Ectodermal cell (in vitro differentiated cells): ENCODE data around the gene LRIG1.

ENCODE experiments used
- H3K27ac ChIP-seq: 2 replicates; pipeline ENCODE4 v1.7.0; 2013; ENCODE audit warnings: mild to moderate bottlenecking, low read depth, low read length; ENCODE audit not compliant: insufficient read depth, poor library complexity, severe bottlenecking
- H3K27me3 ChIP-seq: 2 replicates; pipeline ENCODE4 v1.7.0; 2013; ENCODE audit warnings: mild to moderate bottlenecking, low read length; ENCODE audit not compliant: insufficient read depth, control insufficient read depth, poor library complexity, severe bottlenecking
- H3K36me3 ChIP-seq: one replicate; pipeline ENCODE4 v1.7.0; 2013; ENCODE audit warnings: low read length; ENCODE audit not compliant: control insufficient read depth, insufficient read depth
- H3K4me1 ChIP-seq: one replicate; pipeline ENCODE4 v1.7.0; 2013; ENCODE audit warnings: low read length; ENCODE audit not compliant: control insufficient read depth, insufficient read depth
- H3K4me3 ChIP-seq: 2 replicates; pipeline ENCODE4 v1.7.0; 2013; ENCODE audit warnings: low read depth, low read length, control low read depth; ENCODE audit not compliant: insufficient read depth
- H3K9me3 ChIP-seq: 2 replicates; pipeline ENCODE4 v1.7.0; 2013; ENCODE audit warnings: mild to moderate bottlenecking, low read length, moderate library complexity; ENCODE audit not compliant: control insufficient read depth
- WGBS, 2 experiments: methylation state at CpG; one replicate each; pipeline ENCODE4 v1.1.7; 2013; ENCODE audit warnings: missing lambda C conversion rate in 2 of 2; 5-methylcytosine and 5-hydroxymethylcytosine counted together

The LRIG1 gene

DNA sequence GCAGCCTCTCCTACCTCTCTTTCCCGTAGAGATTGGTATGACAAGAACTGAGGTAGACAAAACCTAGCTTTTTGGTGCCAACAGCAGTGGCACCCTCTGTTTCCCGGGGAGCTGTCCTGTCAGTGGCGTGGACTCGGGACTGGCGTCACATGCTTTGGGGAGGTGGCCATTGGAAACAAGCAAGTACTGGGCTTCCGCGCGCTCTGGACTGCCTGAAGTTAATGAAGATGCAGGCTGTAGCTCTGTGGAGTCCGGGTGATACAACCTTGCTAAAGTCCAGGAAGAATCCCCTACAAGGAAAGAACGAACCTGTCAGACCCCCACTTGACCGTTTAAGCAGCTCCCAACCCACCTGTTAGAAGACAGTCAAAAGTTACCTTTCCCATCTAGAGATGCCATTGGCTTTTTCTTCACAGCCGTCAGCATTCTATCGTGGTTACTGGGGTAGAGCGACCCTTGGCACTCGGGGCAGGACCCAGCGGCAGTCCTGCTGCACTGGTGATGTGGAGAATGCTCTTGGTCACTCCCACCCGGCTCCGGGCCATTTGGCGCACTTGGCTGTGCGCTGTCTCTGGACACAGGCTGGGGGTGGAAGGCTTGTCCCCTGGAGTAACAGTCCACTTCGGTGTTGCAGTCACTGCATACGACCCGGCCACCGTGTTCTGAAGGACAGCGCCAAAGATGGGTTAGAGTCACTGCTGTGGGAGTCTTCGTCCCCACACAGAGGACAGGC lies 120.5 kb downstream of the LRIG1 start:
- H3K4me3 ChIP-seq: no peak overlapping the region
- WGBS, 2 experiments: 95 to 97% methylated on average over 26 of the region's 26 CpGs
- H3K27ac ChIP-seq: no peak overlapping the region
- no peaks in the 10 kb centered on the region for H3K4me1 ChIP-seq
- H3K36me3 ChIP-seq: peaks cover 77% of the 10 kb centered on the region
- H3K9me3 ChIP-seq: no peaks in the 10 kb centered on the region
- H3K27me3 ChIP-seq: no peaks in the 10 kb centered on the region

DNA sequence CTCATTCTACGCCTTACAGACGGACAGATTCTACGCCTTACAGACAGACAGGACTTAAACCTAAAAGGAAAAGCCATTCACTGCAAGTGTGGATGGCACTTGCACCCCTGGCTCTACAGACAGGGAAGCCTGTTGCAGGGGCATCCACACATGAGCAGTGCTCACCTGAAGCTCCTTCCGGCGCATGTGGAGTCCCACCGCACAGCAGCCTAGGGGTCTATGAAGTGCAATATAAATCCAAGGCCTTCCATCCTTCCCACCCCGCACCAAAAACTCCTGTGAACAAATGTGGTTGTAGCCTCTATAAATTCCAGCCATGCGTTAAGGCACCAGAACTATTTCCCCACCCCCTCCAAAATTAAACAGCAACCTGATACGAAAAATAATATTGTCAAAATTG lies 121.3 kb downstream of the LRIG1 start:
- Histone ChIP-seq H3K4me3 (no peak overlapping the region), H3K9me3 (no peaks in the 10 kb centered on the region), H3K27ac (no peak overlapping the region), H3K4me1 (no peaks in the 10 kb centered on the region), H3K36me3 (peaks cover 69% of the 10 kb centered on the region), H3K27me3 (no peaks in the 10 kb centered on the region)
- WGBS, 2 experiments: 96 to 97% methylated on average over 8 of the region's 9 CpGs

DNA sequence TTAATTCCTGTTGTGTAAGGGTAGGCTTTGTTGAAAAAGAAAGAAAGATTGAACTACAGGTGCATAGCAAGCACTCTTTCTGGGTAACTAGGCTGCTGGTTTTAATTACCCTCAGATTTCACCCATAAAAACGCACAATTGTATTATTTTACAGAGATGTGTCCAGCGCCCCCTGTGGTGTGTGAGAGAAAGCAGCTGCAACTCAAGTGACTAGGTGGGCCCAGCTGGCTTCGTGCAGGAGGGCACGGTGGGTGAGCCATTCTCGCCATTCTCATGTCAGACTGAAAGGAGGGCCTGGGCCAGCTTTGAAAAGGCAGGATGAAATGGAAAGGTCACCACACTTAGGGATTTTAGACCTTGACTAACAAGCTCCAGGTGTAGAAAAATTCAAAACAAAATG lies 122.6 kb downstream of the LRIG1 start:
- no peak overlapping the region for H3K27ac ChIP-seq
- whole genome bisulfite sequencing, 2 experiments: 55 to 56% methylated on average over 4 to 5 of the region's 5 CpGs
- no peak overlapping the region for H3K4me3 ChIP-seq
- H3K9me3 ChIP-seq: no peaks in the 10 kb centered on the region
- H3K27me3 ChIP-seq: no peaks in the 10 kb centered on the region
- H3K36me3 ChIP-seq: peaks cover 56% of the 10 kb centered on the region
- no peaks in the 10 kb centered on the region for H3K4me1 ChIP-seq

DNA sequence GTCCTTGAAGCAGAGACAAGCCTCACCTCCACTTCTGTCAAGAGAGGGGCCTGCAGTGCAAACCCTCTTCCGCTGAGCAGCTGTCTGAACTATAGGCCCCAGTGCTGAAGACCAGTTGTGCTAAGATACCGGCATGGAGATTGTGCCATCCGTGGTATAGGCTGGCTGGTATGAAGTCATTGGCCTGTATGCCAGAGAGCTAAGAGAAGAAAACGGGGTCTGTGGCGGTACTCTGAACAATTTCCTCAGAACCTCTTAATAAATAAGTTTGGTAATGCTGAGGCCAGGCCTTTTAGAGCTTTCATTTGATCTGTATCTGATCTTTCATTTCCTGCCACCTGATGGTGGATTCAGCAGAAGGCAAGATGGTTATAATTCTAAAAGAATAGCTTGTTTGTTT lies 123.0 kb downstream of the LRIG1 start:
- Histone ChIP-seq H3K4me3 (no peak overlapping the region), H3K36me3 (peaks cover 52% of the 10 kb centered on the region), H3K4me1 (no peaks in the 10 kb centered on the region), H3K27me3 (no peaks in the 10 kb centered on the region), H3K27ac (no peak overlapping the region), H3K9me3 (no peaks in the 10 kb centered on the region)
- 85 to 87% methylated on average over 5 of the region's 5 CpGs for WGBS, 2 experiments

DNA sequence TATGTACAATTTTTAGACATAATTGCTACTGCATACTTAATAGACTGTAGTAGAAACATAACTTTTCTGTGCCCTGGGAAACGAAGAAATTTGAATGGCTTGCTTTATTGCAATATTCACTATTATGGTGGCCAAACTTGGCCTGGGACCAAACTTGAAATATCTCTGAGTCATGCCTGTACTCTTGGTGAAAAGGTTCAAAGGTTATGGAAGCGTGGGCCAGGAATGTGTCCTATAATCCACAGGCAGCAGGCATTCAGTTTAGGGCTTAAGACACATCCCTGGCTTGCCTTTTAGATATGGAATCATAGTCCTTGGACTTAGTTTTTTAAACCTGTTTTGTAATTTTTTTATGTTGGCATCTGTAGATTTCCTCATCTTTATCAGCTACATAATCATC lies 124.3 kb downstream of the LRIG1 start:
- Histone ChIP-seq H3K9me3 (no peaks in the 10 kb centered on the region), H3K27ac (no peak overlapping the region), H3K36me3 (peaks cover 46% of the 10 kb centered on the region), H3K27me3 (no peaks in the 10 kb centered on the region), H3K4me1 (no peaks in the 10 kb centered on the region), H3K4me3 (no peak overlapping the region)
- 95 to 98% methylated on average over 2 of the region's 2 CpGs for whole genome bisulfite sequencing, 2 experiments

DNA sequence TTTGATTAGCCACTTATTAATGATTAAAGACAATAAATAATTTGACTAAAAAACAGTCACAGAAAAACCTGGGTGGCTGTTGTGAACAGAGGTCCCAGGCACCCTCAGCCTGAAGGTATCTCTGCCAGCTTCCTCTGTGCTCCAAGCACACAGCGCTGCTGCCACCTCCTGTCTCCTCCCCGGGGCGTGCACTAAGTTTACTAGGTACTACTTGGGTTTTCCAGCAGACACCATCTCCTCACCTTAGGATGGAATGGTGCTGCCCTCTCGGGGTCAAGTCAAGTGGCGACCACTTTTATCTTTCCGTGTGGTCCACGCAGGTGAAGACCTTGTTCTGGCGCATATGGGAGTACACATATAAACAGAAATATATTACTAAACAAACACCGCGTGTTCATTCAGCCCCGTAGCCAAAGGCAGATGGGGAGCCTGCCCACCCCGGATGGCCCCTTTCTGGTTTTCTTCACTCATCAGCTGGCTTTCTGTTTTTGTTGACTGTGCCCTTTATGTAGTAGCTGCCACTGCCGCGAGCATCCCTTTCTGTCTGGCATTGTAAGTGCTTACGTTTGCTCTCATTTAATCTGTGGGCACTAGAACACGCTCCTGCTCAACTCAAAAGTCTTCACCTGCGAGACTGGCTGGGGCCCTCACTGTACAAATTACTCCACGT lies 128.0 kb downstream of the LRIG1 start:
- H3K36me3 ChIP-seq: peaks cover 17% of the 10 kb centered on the region
- no peaks in the 10 kb centered on the region for H3K27me3 ChIP-seq
- 79 to 83% methylated on average over 18 of the region's 18 CpGs for WGBS, 2 experiments
- no peak overlapping the region for H3K4me3 ChIP-seq
- H3K4me1 ChIP-seq: no peaks in the 10 kb centered on the region
- no peak overlapping the region for H3K27ac ChIP-seq
- H3K9me3 ChIP-seq: no peaks in the 10 kb centered on the region

DNA sequence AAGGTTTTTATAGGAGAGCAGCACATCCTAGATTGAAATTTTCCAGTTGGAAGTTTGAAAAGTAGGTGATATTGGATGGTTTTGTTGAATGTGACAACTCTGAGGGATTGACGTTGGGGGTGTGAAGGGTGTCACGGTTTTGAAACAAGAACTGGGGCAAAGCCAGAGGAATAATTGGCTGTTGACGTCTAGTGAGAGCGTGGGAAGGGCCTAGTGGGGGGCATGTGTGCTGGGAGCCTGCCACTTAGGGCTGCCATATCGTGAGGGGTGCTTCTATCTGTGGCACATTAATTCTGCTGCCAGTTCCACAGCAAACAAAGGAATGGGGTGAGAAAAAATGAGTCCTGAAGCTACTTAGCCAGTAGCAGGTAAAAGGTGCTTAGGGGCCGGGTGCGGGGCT lies 129.4 kb downstream of the LRIG1 start:
- no peaks in the 10 kb centered on the region for H3K27me3 ChIP-seq
- H3K4me1 ChIP-seq: no peaks in the 10 kb centered on the region
- H3K4me3 ChIP-seq: no peak overlapping the region
- H3K36me3 ChIP-seq: peaks cover 4% of the 10 kb centered on the region
- H3K9me3 ChIP-seq: no peaks in the 10 kb centered on the region
- 91% methylated on average over 7 of the region's 7 CpGs for WGBS, 2 experiments
- H3K27ac ChIP-seq: no peak overlapping the region

DNA sequence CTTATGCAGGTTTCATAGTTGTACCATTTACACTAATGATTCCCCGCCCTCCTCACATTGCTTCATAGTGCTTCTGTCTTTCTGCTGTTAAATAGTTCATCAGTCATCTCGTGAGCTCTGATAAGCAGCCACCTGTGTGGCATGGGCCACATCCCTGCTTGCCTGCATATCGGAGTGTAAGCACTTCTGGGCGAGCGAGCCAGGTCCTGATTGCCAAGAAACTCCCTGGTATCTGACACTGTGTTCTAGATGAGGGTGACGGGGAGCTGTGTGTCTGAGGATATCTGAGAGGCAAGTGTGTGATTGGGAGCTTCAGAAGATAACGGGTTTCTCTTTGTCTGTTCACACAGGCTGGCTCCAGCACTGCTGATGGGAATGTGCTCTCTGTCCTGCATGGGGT lies 130.6 kb downstream of the LRIG1 start:
- Histone ChIP-seq H3K36me3 (no peaks in the 10 kb centered on the region), H3K4me3 (no peak overlapping the region), H3K27ac (no peak overlapping the region), H3K27me3 (no peaks in the 10 kb centered on the region), H3K4me1 (no peaks in the 10 kb centered on the region), H3K9me3 (no peaks in the 10 kb centered on the region)
- 92 to 93% methylated on average over 7 of the region's 7 CpGs for whole genome bisulfite sequencing, 2 experiments

DNA sequence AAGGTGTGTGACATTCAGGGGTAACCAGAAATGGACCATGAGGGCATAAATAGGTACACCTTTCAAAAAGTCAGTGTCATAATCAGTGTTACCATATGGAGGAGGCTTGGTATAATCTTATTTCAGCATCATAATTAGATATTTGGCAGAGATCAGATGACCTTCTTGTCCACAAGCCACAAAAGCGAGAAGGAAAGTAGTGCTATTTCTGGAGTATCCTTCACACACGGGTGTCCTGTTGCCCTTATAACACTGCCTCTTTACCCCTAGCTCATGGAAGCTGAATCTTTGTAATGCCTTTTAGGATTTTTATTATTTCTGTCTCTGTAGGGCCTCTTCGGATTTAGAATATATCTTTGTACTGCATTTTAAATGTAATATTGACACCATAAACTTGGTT lies 132.8 kb downstream of the LRIG1 start:
- H3K4me1 ChIP-seq: no peaks in the 10 kb centered on the region
- no peaks in the 10 kb centered on the region for H3K27me3 ChIP-seq
- no peak overlapping the region for H3K27ac ChIP-seq
- H3K9me3 ChIP-seq: no peaks in the 10 kb centered on the region
- WGBS, 2 experiments: 86 to 90% methylated on average over 2 of the region's 3 CpGs
- no peak overlapping the region for H3K4me3 ChIP-seq
- no peaks in the 10 kb centered on the region for H3K36me3 ChIP-seq

DNA sequence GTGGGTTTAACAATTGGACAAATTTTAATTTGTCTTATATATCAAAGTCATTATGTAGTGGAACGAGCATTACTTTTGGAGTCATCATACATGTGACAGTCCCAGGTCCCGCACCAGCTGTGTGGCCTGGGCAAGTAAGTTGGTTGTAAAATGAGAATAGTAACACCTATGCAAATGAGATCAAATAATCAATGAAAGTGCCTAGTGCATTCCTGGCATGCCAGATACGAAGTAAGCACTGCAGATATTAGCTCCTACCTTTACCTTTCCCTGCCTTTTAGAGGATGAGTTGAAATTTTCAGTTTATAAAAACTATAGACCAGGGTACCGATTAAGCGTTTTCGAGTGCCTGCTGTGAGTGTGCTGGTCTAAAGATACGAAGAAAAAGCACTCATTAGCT lies 134.1 kb downstream of the LRIG1 start:
- no peaks in the 10 kb centered on the region for H3K4me1 ChIP-seq
- no peak overlapping the region for H3K27ac ChIP-seq
- H3K36me3 ChIP-seq: no peaks in the 10 kb centered on the region
- no peaks in the 10 kb centered on the region for H3K27me3 ChIP-seq
- WGBS, 2 experiments: 90 to 91% methylated on average over 7 of the region's 7 CpGs
- no peak overlapping the region for H3K4me3 ChIP-seq
- no peaks in the 10 kb centered on the region for H3K9me3 ChIP-seq
